Posterior vena cava (tissue), 2 donors: ENCODE measurements around the gene PRR23B. TPM values are rescaled to one million over a fixed set of nuclear protein-coding genes. Genes with fewer than 3 reads are reported as not detected.

ENCODE experiments used
- DNase-seq: peaks from one replicate; pipeline ENCODE4 v3.0.0-alpha.2; 2020; ENCODE audit warnings: low spot score
- intact Hi-C, 2 donors: fragments of 100-400 bp; cut with DNase I; formaldehyde crosslinking; loops; one replicate each; pipeline versions ENCODE4 v1.14.1 to v1.14.2; 2022 to 2023
- total RNA-seq, 2 donors: library from RNA; stranded (reverse); fragmentation: NEBNext Ultra II Directional; extraction: Animal tissue kit (Norgen Biotek cat#: 25700); gene quantifications; one replicate each; pipeline ENCODE4 v1.2.1, GENCODE V29; 2021
- donor health status: DM: yes; HTN: yes; CAD: no.
- donor health status: DM: yes; HTN: yes; CAD: no.

The PRR23B gene
- total RNA-seq, 2 donors from 2014 or later: not detected

- DNase-seq: no peak
- intact Hi-C loops: no loop called here
Measured at GRCh38 chr3:138984816-138985215, 35.9 kb downstream of the PRR23B start.

- intact Hi-C loops: no loop called here
- DNase-seq: no peak
Measured at GRCh38 chr3:138976047-138976446, 44.7 kb downstream of the PRR23B start.

- DNase-seq: no peak
- intact Hi-C loops: no loop called here
Measured at GRCh38 chr3:138975351-138975750, 45.4 kb downstream of the PRR23B start.

- intact Hi-C loops: no loop called here
- no peak for DNase-seq
Measured at GRCh38 chr3:138974462-138974861, 46.3 kb downstream of the PRR23B start.

- intact Hi-C loops: no loop called here
- peak; percentile 69 for DNase-seq
Measured at GRCh38 chr3:138972941-138973340, 47.8 kb downstream of the PRR23B start.

DNA sequence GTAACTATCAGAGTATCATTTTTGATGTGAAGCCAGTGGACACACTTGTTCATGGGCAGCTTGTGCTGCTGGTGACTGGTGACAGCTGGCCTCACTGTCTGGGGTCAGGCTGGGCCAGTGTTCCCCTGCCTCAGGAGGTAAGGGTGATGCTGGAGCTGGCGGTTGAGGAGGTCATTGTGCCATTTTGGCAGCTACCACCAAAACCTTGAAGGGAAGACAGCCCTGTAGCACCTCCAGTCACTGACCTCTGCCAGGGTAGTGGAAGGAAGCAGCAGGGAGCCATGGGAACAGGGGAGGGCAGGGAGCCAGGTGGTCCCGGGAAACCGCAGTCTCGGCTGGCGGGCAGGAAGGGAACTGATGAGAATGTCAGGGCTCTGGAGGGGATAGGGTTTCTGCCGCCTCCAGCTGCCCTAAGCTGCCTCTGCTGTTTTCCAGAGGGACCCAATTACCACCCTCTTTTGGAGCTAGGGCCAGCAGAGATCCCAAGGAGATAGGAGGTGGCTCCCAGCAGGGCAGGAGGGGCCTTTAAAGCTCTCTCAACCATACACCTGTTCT is 48.9 kb downstream of the PRR23B start:
- peak; percentile 24 for DNase-seq
- intact Hi-C loops: no loop called here

Other genes with a start within 250 kb of the PRR23B start
- 10 to 100 TPM; 15.4 to 21.1 TPM for gene PIK3CB, start 186.0 kb downstream of the PRR23B start, total RNA-seq
- gene FOXL2, start 73.8 kb downstream of the PRR23B start, total RNA-seq: not detected
- gene FOXL2NB, start 73.7 kb downstream of the PRR23B start, total RNA-seq: not detected
- not detected for gene PRR23A, start 14.7 kb downstream of the PRR23B start, total RNA-seq
- not detected for gene PRR23C, start 24.0 kb upstream of the PRR23B start, total RNA-seq